HG03064 (cell line): ENCODE data around the gene GHRHR.

Experiments
- ATAC-seq: cut with Tn5 transposase; IDR thresholded peaks from one replicate; pipeline ENCODE4 v1.9.1; 2021; ENCODE audit warnings: low read depth; ENCODE audit not compliant: unreplicated experiment

GHRHR gene

GRCh38 chr7:30983042-30983913 is 19.5 kb downstream of the GHRHR start:
- ATAC-seq: peak; percentile 64

- no peak for ATAC-seq
Observed at GRCh38 chr7:30983914-30984247, 20.1 kb downstream of the GHRHR start.

GRCh38 chr7:30984359-30985107 is 20.8 kb downstream of the GHRHR start:
- ATAC-seq: no peak

GRCh38 chr7:30985756-30986155 is 22.0 kb downstream of the GHRHR start:
- ATAC-seq: no peak

- no peak for ATAC-seq
Observed at GRCh38 chr7:30986331-30986730, 22.6 kb downstream of the GHRHR start.

- no peak for ATAC-seq
Observed at GRCh38 chr7:30986738-30987137, 23.0 kb downstream of the GHRHR start.

- no peak for ATAC-seq
Observed at GRCh38 chr7:30987178-30987577, 23.4 kb downstream of the GHRHR start.

GRCh38 chr7:30987936-30988335 is 24.2 kb downstream of the GHRHR start:
- ATAC-seq: no peak

- ATAC-seq: no peak
Observed at GRCh38 chr7:30988351-30989005, 24.7 kb downstream of the GHRHR start.

- no peak for ATAC-seq
Observed at GRCh38 chr7:30989008-30989823, 25.5 kb downstream of the GHRHR start.

GRCh38 chr7:30989824-30990672 is 26.3 kb downstream of the GHRHR start:
- ATAC-seq: no peak

- no peak for ATAC-seq
Observed at GRCh38 chr7:30990673-30991170, 27.0 kb downstream of the GHRHR start.

GRCh38 chr7:30992414-30992813 is 28.7 kb downstream of the GHRHR start:
- ATAC-seq: no peak

- no peak for ATAC-seq
Observed at GRCh38 chr7:30994206-30995100, 30.7 kb downstream of the GHRHR start.

- no peak for ATAC-seq
Observed at GRCh38 chr7:30995536-30995935, 31.8 kb downstream of the GHRHR start.

- no peak for ATAC-seq
Observed at GRCh38 chr7:30996256-30996655, 32.5 kb downstream of the GHRHR start.

GRCh38 chr7:30996883-30997282 is 33.1 kb downstream of the GHRHR start:
- ATAC-seq: no peak

GRCh38 chr7:30997316-30997715 is 33.6 kb downstream of the GHRHR start:
- no peak for ATAC-seq
